Suppressor macrophage treated with lipopolysaccharide for 4 hours (primary cell): Measurements from ENCODE around the gene FKBP5.
"Not testable (repeated sequence)": the region's sequence is repeated elsewhere in the genome, so short reads cannot be mapped to it uniquely, and the experiment has no call there.

Experiments
- DNase-seq: peaks from one replicate; pipeline ENCODE4 v3.0.0-alpha.2; 2020

The FKBP5 gene

DNA sequence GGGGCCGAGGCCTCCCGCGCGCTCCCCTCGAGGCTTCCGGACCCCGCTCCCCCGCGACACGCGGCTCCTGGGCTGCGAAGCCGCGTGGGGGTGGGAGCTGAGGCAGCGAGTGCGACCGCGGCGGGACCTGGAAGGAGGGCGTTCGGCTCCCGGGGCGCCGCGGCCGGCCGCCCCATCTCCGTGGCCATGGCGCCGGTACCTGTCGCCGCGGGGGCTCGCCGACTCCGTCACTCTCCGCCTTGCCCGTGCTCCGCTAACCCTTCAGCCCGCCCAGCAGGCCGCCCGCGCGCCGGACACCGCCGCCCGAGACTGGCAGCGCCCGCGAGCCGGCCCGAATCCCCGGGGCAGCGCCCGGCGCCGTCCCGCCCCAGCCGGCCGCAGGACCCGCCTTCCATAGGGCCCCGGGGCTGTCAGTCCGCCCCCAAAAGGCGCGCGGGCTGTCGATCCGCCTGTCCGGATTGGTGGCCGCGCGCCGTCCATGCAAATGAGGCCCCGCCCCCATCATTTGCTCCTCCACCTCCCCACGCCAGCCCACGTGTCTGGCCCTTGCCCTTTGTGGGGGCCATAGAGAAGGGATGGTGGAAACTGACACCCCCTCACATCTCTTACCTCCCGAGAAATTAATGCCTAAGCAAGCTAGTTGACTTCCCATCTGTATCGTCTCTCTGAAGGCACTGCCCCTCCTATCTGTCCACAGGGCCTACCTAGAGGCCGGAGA, at the start of gene FKBP5:
TSS of gene FKBP5 (minus strand) at position 311 of the 718 bp plus-strand sequence. CDS start 46,091 bp downstream, outside the sequence.
- DNase-seq: peak; percentile 97

DNA sequence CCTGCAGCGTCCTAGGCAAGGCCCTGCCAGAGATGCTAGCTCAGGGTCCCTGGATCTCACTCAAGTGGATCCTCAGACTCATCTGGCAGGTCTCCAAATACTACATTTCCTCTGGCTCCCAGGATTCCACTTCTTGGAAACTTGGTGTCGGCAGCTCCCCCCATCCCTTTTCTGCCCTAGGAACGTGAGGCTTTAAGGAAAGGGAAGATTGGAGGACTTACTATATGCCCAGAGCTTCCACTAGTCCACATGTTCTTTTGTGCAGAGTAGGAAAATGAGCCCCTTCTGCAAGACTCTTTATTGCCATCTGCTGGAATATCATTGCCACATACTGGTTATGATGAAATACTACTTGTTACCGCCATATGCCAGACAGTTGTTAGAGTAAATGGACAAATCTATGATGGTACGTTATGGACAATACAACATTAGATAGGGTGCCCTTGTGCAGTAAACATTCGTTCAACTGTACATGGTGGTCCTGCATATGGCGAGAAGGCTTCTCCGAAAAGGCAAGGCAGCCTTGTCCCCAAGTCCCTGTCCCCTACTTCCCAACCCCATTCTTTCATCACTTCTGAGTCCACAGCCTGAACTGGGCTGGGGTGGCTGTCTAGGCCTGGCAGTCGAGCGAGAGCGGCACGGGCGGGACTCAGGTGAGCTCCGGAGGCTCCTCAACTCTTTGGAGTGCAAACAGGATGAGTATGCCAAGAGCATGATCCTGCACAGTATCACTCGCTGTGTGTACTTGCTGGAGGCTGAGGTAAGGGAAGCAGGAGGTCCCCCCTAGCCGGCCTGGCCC, 48.9 kb upstream of the FKBP5 start:
- DNase-seq: peak; percentile 82

DNA sequence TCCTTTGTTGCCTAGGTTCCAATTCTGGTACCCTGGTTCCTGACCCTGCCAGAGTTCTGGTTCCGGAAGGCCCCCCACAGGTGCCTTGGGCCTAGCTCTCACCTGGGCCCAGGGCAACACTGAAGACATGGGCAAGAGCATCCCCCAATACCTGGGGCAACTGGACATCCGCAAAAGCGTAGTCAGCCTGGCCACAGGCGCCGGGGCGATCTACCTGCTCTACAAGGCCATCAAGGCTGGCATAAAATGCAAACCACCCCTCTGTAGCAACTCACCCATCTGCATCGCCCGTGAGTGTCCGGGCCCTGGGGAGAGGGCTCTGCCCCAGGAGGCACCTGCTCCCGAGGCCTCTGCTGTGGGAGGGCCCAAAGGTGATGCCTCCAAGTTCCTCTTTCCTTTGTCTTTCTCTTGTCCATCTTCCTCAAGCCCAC, 48.3 kb upstream of the FKBP5 start, which contains the start of gene ARMC12:
TSS of gene ARMC12 (plus strand) at position 51 of the 431 bp plus-strand sequence. CDS start at position 128, 77 bp downstream.
- no peak for DNase-seq

DNA sequence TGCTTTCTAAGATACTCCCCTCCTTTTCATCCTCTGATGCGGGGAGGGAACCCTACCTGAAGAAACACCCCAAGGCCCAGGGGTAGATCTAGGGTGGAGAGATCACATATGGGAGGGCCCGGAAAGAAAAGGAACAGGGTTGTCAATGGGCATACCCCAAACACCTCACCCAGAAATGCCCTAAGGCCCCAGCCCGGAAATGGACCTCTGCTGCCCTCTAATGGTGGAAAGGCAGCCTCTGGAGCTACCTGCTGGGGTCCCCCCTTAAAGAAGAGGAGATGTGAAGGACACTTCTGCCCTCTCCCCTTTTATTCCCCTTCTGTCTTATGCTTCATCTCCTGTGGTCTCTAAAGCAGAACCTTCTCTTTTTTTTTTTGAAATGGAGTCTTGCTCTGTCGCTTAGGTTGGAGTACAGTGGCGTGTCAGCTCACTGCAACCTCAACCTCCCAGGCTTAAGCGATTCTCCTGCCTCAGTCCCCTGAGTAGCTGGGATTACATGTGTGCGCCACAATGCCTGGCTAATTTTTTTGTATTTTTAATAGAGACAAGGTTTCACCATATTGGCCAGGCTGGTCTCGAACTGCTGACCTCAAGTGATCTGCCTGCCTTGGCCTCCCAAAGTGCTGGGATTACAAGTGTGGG, 47.7 kb upstream of the FKBP5 start:
- peak; percentile 82 for DNase-seq

DNA sequence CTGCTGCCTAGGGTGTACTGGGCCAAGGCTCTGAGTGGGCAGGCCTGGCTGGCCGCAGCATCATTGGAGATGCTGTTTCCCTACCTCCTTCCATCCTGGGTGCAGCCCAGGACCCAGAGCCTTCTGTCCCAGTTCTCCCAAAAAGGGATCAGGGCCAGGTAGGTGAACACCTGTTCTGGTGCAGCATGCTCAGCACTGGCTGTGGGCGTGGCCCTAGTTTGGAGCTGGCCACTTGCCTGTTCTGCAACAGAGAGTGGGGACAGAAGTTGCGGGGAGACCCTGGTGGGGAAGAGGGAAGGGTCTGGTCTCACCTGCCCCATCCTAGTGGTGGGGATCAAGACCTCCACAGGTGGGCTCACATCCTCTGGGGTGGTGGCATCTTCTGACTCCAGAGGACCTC, 46.7 kb upstream of the FKBP5 start:
- no peak for DNase-seq

DNA sequence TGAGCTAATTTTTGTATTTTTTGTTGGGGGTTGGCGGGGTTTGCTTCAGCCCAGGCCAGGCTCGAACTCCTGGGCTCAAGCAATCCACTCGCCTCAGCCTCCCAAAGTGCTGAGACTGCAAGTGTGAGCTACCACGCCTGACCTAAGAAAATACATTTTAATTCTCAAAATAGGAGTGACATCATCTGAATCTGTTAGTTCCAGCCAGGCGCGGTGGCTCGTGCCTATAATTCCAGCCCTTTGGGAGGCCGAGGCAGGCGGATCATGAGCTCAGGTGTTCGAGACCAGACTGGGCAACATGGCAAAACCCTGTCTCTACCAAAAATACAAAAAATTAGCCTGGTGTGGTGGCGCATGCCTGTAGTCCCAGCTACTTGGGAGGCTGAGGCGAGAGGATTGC, 45.6 kb upstream of the FKBP5 start:
- DNase-seq: not testable (repeated sequence)

DNA sequence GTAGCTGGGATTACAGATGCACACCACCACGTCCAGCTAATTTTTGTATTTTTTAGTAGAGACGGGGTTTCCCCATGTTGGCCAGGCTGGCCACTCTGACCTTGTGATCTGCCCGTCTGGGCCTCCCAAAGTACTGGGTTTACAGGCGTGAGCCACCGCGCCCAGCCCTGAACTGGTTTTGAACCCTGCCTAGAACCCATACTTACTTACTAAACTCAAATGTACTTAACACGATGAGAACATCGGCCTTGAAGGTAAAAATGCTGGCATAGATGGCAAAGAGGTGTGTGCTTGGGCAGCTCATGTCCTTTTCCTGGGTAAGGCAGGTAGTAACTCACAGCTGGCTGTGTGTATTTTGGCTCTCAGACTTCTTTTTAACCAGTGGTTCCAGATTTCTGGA, 44.9 kb upstream of the FKBP5 start:
- DNase-seq: no peak

DNA sequence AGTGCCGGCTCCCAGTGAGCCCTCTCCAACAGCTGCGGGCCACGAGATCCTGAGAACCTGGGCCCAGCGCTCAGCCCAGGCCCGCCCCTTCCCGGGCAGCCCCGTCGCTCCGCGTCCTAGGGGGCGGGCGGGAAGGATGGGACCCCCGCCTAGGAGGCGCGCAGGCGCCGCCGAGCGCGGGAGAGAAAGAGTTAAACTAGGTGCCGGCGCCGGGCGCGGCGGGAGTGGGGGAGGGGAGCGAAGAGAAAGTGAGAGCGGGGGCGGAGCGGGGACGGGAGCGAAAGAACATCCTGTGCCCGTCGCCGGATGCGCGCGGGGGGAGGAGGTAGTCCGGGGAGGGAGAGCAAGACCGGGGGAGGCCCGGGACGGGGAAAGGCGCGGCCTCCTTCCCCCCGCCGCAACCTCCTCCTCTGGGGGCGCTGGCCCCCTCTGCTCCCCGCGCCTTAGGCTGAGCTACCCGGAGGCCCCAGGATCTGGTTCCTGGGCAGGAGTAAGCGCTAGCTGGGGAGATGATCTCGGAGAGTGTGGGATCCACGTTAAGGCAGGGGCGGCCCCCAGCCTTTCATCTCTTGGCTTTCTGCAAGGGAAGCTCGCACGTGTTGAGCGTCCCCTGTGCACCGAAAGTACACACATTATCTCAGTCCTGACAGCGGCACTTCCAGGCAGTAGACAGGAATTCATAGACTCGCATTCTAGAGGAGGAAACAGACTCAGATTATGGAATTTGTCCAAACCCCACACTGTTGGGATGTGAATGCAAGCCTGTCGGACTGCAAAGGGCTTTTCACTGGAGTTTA, 43.2 kb upstream of the FKBP5 start:
- DNase-seq: peak; percentile 67

DNA sequence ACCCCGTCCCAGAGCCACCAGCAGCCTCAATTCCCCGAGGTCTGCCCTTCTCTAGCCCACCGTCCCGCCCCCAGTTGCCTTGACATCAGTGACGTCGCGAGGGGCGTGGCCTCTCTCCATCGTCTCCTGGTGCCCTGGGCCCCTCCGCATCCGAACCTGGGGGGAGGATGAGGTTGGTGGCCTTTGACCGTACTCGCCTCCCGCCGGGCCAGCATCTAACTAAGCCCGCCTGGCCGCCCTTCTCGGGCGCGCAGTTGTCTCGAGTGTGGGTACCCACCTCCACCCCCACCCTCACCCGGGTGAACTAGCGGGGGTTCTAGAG, 42.7 kb upstream of the FKBP5 start:
- no peak for DNase-seq

DNA sequence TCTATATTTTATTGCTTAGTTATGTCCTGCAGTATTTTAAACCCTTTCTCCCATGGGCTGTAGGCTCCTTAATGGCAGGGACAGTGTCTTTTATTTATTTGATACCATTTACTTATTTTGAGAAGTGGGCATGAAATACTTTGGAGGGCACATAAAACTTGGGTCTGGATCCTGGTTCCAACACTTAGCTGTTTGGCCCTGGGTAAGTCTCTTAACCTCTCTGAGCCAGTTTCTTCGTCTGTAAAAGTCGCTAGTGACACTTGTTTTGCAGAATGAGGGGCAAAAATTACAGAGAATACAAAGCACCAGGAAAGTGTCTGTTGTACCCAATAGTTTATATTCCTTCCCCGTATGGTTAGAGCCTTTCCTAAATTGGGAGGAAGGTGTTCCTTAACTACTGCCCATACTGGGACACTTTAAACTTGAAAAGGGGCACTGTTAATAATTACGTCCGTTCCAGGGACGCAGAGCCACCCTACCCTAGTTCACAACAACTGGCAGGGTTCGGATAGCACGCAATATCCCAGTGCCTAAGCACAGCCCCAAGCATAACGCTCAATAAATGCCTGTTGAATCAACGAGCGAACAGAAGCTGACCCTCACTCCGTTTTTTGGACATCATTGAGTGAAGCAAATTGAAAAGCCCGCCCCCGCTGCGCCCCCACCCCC, 42.2 kb upstream of the FKBP5 start:
- no peak for DNase-seq

DNA sequence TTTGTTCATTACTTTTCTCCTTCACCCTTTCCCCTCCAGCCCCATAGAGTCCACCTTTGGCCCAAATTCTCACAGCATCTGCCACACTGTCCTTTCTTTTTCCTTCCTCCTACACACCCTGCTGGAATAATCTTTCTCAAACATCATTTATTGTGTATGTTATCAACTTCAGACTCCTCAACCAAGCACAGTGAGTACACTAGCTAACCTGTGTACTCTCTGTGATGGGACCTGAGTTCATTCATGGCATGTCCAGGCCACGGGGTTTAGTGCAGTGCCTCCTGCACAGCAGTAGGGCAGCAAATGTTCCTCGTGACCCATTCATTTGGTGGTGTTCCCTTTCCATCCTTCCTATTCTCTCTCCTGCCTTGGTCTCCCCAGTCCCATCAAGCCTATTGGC, 41.0 kb upstream of the FKBP5 start:
- no peak for DNase-seq

DNA sequence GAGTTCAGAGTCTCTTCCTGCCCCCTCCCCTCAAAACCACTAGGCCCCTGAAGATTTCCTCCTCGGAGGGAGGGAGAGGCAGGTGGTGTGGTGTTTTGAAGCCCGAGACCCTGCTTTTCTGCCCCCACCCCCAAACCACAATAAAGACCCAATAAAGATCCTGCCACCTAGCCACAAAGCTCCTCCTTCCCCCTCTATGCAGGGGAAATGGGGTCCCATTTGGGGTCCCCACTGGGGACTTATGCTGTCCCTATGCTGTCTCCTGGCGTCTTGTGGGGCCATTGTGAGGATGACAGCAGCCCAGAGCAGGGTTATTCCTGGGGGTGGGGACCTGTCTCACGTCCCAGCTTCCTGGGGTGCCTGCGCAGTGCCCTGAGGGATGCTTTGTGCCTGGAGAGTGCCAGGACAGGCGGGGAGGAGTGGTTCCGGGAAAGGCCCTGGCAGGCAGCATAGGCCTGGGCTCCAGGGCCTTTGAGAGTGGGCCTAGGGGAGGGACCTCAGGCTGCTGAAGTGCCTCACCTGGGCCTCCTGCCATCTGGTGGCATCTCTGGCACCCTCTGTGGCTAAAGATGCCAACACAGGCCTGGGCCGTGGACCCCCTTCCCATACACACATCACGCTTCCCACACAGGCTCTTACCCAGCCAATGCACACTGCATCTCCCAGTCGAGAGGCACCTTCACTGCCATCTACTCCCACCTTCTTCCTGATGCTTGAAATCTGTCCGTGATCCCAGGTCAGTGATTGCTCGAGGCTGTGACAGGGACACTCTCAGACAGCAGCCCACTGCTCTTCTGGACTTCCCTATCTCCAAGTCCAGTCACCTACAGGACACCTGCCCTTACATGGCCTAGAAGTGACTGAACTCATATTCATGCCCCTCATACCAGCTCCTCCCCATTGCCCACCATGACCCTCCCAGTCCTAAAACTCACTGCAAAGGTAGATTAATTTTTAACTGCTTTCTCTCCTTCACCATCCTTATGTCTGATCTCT, 40.3 kb upstream of the FKBP5 start:
- no peak for DNase-seq

DNA sequence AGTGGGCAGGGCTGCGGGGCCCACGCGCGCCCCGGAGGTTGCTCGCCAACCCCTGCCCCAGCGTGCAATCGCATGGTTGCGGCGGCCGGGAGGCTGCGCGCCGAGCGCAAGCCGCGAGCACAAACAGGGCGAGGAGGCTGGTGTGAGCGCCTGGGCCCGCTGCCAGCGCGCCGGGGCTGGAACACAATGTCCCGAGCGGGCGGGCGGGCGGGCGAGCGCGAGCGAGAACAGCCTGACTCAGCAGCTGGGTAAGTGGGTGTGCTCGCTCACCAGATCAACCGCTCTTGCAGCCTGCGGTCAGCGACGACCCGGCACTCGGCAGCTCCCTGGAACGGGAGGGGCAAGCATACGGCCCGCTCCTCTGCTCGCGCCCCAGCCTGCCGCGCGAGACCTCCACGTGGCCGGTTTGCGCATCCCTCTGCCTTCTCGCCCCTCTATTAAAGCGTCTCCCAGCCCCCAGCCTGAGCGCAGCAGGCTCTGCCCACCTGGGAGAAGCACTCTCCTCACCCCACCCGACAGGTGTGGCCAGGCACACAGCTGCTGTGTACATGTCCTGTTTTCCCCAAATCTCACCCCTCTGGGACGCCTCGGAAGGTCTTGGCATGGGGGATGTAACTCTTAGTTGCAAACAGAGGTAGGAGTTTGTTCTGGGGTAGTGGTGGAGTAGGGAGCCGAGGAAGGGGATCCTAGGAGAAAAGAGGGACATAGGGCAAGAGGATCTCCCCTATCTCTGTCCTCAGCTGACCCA, 39.4 kb upstream of the FKBP5 start:
- peak; percentile 93 for DNase-seq

DNA sequence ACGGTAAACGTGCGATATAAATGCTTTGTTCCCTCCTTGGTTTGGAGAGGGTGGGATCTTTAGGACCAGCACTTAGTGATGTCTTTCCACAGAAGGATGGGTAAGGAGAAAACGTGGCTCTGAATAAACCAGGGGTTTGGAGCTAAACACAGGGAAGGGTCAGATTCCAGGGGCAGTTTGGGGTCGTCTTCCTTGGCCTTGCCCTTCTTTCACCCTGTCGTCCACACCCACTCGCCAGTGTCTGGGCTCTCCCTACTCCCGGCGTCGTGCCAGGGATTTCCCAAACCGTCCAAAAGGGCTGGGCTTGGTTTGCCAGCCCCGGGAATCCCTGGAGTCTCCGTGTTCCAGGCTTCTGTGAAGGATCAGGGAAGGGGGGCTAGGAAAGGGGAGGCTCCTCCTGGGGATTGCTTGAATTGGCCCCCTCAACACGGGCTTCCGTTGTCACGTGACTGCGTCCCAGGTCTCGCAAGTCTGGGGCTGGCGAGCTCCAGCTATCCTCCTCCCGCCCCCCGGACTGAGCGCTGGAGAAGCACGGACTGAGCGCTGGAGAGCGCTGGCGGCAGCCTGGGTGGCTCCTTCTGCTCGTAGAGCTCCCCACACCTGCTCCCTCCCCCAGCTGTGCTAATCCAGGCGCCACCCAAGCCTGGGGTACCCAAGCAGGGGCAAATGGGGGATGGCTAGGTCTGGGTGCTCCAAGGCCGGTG, 38.7 kb upstream of the FKBP5 start:
- no peak for DNase-seq

DNA sequence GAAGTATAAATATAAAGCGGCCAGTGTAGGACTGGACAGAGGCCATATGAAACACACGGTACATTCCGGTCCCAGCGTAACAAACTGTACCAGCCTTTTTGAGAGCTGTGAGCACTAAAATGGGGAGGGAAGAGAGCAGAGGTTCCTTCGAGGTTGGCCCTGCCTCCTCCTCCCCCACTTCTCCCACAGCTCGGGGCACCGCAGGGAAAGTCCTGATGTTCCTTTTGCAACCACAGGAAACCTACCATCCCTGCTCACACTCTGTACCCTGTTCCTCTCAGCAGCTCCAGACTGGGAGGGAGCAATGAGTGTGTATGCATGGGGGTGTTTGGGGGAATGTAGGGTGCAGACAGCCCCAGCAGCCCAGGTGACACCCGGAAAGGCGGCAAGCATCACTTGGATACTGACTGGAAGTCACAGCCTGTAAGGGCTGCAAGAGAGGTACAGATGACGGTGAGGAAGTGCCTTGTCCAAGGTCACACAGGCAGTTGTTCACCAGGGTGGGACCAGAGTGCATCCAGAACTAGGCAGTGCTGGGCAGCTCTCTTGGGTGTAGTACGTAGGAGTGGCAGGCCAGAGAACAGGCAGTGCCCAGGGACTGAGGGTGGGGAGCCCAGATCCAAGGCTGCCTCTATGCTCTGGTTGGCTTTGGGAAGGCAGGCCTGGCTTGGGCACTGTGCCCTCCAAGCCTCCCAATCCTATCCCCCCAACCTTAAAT, 37.2 kb upstream of the FKBP5 start:
- DNase-seq: peak; percentile 91

DNA sequence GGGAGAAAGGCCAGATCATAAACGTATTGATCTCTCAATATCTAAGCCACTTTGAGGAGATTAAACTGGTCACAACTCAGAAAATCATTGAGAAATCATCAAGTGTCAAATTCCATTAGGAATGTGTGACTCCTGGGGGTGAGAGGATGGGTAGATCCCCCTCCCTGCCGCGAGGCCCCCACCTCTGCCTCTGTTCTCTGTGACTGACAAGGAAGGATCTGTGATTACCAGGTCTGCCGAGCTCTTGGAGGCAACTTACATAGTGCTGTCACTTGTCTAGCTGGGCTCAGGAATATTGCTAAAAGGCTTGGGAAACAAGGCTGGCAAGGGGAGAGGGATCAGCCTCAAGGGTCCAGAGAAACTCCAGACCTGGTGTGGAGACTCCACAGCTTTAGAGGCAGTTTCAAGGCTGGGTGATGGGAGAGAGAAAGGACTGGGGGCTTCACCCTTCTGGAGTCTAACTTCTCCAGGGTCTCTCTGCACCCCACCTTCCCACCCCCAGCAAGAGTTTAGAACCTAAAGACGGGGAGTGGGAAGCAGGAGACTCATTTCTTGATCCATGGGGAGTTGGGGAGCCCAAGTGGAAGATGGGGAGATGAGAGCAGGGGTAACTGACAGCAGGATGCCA, 36.5 kb upstream of the FKBP5 start:
- DNase-seq: no peak

DNA sequence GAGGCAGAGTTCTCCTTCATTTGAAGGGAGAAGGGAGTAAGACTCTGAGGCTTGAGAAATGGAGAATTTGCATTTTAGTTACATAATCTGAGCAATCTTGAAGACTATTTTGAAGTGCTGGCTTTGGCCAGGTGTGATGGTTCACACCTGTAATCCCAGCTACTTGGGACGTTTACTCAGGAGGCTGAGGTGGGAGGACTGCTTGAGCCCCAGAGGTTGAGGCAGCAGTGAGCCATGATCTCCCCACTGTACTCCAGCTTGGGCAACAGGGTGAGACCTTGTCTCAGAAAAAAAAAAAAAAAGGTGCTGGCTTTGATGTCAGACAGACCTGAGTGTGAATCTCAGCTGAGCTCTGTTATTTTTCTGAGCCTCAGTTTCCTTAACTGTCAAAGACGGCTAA, 35.8 kb upstream of the FKBP5 start:
- no peak for DNase-seq

DNA sequence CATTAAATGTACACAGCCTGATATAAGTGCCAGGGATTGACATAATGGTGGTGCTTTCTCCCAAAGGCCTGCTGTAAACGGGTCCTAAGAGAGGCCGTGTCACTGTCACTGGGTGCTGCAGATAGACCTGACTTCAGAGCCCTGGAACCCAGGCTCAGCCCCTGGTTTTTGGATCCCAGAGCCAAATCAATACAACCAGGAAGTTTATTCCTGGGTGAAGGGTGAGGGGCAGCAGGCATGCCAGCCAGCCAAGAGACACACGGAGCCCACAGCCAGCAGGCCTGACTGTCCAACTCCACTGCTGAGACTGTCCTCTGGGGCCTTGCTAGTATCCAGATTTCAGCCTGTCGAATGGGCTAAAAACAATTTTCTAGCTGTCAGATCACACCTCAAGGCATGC, 35.3 kb upstream of the FKBP5 start:
- DNase-seq: no peak

DNA sequence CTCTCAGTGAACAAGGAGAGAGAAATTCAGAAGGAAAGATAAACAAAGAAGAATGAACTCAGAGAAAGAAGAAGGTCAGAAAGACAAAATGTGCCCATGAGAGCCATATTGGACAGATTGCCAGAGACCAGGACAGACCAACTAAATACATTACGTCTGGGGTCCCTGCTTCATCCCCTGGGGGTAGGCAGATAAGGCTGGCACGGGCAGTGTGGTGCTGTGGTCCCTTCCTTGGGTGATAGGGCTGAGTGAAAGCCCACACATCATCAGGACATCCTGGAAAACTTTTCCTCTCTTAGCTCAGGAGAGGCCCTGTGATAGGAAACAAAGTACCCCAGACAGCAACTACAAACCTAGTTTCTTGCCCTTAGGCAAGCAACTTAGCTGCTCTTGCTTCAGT, 34.9 kb upstream of the FKBP5 start:
- DNase-seq: no peak
